Midbrain (tissue), 1 donor: ENCODE measurements around the gene CEP290.
A peak's percentile ranks its signal among the peaks of the same experiment; 100 is the strongest.

Experiments
- DNase-seq: peaks from one replicate; lab custom pipeline; 2025; lab: John Stamatoyannopoulos, UW

The CEP290 gene, protein sequence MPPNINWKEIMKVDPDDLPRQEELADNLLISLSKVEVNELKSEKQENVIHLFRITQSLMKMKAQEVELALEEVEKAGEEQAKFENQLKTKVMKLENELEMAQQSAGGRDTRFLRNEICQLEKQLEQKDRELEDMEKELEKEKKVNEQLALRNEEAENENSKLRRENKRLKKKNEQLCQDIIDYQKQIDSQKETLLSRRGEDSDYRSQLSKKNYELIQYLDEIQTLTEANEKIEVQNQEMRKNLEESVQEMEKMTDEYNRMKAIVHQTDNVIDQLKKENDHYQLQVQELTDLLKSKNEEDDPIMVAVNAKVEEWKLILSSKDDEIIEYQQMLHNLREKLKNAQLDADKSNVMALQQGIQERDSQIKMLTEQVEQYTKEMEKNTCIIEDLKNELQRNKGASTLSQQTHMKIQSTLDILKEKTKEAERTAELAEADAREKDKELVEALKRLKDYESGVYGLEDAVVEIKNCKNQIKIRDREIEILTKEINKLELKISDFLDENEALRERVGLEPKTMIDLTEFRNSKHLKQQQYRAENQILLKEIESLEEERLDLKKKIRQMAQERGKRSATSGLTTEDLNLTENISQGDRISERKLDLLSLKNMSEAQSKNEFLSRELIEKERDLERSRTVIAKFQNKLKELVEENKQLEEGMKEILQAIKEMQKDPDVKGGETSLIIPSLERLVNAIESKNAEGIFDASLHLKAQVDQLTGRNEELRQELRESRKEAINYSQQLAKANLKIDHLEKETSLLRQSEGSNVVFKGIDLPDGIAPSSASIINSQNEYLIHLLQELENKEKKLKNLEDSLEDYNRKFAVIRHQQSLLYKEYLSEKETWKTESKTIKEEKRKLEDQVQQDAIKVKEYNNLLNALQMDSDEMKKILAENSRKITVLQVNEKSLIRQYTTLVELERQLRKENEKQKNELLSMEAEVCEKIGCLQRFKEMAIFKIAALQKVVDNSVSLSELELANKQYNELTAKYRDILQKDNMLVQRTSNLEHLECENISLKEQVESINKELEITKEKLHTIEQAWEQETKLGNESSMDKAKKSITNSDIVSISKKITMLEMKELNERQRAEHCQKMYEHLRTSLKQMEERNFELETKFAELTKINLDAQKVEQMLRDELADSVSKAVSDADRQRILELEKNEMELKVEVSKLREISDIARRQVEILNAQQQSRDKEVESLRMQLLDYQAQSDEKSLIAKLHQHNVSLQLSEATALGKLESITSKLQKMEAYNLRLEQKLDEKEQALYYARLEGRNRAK (N-terminal part only)

DNA sequence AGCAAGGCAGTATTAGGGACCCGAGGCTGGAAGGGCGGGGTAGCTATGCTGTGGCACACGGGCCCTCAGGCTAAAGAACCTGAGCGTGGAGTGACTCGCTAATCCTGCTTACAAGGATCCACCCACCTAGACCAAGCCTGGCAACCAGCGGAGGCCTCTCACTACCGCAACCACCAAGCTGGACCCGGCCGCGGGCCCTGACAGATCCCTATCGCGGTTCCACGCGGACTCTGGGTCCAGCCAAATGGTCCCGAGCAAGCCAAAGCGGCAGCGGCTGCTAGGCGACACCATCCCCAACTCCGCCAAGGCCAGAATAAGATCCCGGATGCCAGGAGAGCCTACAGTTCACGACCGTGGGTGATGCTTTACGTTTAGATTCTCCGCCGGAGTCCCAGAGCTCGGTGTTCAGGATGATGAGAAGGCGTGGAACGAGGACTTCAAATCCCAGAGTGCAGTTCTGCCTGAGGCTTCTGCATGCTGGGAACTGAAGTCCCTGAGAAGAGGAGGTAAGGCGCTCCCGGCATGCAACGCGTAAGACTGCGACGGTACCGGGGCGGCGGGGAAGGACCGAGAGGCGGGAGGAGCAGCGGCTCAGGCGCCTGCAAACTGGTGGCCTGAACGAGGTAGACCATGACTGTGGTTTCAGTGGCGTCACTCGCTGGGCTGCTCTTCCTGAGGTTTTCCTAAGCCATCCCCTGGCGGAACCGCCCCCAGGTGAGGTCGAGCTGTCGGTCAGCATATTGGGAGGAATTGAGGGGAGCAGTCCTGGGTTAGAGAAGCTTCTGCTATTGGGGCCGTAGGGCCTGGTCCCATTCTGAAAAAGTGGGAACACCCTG lies at the start of gene CEP290, which contains the start of gene TMTC3:
CEP290 (minus strand) TSS at position 315 of the 836 bp plus-strand sequence. CDS start 781 bp downstream, outside the sequence.
TMTC3 (plus strand) TSS at position 534 of the 836 bp plus-strand sequence. CDS start 6,009 bp downstream, outside the sequence.
- DNase-seq: peak; percentile 99

DNA sequence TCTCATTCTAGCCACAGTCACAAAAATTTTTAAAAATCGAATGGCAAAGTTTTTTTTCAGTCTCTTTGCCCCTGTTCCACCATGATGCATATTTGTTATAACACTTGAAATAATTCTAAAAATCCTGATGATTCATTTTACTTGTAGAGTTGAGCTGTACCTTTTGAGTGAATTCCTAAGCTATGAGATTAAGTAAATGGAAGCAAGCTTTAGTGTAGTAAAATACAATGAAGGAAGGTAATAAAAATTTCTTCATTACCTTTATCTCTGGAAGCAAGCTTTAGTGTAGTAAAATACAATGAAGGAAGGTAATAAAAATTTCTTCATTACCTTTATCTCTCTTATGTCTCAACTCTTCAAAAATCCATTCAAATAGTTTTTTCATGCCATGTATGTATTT lies 46.3 kb upstream of the CEP290 start:
- no peak for DNase-seq

DNA sequence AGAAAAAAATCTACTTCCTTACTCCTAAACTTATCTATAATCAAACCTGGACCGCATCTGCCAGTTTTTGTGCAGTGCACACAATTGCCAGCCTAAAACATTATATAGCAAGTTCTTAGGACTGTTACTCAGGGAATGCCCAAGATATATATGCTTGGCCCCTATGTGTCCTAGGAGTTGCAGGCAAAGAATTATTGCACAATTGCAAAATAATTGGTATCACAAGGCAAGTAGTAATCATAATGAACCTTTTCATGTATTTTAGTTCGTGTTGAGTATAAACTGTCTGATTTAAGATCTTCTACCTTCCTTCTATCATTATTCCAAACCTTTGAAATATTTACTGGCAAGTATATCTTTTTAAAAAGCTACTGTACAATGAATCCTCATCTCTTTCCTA lies 45.7 kb upstream of the CEP290 start:
- DNase-seq: no peak

DNA sequence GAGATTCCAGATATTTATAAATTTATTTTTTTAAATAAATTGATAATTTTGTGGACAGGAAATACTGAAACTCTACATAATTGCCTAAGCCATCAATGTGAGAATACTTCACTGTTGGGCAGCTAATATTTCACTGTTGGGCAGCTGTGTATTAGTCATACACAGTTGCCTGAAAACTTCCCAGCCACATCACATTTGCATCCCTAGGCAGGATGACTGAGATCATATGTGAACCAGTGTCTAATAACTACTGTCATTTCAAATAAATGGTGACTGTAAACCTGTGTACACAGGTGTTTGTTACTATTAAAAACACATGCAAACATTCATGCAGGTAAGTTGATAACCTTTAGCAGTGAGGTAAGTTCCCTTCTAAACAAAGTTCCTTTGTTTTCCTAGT lies 44.1 kb upstream of the CEP290 start:
- DNase-seq: no peak

DNA sequence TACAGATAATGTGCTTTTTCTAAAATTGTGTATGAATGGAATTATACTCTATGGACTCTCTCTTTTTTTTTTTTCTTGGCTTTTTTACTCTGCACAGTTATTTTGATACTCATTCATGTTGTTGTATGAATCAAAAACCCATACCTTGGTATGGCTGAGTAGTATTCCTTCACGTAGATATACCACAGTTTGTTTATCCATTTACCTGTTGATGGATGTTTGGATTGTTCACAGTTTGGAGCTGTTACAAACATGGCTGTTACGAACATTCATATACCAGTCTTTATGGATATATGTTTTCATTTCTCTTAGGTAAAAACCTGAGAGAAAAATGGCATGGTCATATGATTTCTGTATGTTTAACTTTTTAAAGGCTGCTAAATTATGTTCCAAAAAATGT lies 43.4 kb upstream of the CEP290 start:
- no peak for DNase-seq

DNA sequence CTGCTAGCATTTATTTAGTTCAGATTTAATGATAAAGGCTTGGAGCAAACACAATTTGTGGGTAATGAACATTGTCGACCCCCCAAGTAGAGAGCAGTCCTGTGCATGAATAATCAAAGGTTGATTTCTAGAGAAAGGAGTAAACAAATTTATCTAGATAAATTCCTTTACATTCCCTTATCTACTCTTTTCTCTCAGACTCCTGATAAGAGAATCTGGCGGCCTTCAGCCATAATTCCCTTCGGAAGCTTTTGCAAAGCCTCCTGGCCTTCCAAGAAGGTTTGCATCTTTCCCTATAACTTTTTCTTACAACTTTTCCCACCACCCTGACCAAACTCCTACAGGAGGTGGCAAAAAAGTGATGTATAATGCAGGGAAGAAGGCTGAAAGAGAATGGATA lies 42.3 kb upstream of the CEP290 start:
- DNase-seq: no peak

DNA sequence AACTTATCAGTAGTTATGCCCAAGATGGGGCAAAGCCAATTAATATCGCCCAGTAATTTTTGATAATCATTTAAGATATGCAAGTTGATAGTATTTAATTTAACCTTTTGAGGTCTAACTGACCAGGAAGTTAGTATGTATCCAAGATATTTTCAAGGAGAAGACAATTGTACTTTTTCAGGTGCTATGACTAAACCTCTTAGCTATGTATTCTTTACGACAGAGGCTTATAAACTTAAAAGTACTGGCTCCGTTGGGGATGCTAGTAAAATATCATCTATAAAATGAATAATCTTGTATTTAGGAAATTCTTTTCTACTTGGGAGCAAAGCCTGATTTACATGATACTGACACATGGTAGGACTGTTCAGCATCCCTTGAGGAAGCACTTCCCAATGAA lies 40.5 kb upstream of the CEP290 start:
- no peak for DNase-seq

DNA sequence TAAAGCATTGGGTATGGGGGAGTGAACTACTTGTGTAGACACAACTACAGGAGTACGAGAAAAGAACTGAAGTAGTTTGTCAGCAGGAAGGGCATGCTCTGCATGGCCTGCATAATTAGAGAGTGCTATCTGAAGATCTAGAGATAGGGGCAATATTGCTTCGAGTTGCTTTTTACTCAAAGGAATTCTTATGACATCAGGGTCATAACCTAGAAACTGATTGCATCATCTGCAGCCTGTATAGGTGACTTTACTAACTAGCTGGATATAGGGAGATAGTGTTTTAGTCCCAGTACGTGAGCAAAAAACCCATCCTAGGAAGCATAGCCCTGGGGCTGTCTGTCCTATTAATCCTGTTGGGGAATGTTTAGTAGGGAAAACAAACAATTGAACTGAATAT lies 40.0 kb upstream of the CEP290 start:
- no peak for DNase-seq

DNA sequence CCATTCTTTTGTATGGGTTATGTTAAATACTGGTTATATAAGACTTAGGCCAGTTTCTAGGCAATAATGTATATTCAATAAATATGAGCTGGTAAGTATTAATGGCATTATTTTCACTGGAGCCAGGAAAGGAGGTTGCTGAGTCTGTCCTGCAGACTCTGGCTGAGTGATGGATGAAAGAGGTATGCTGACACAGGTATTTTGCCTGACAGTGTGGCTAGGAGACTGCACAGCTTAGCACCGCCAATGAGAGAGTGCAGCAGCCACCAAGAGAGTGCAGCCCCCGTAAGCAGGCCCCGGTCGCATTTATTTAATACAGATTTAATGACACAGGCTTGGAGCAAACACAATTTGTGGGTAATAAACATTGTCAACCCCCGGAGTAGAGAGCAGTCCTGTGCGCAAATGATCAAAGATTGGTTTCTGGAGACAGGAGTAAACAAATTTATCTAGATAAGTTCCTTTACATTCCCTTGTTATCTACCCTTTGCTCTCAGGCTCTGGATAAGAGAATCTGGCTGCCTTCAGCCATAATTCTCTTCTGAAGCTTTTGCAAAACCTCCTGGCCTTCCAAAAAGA lies 37.6 kb upstream of the CEP290 start:
- DNase-seq: no peak

DNA sequence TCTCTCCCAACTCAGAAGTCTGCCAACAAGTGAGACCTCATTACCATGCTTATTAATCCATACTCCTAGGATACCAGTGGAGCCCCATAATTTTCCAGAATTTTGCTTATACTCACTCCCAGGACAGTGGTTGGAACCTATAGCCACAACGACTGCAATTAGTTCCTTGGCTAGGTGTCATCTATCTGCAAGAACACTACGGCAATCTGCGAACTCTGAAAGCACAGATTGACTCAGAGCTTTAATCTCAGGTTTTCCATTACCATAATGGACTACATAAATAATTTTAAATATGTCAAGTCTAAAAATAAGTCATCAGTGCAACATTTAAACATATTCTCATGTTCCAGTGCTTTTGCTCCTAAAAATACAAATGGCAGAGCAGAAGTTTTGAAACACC lies 33.7 kb upstream of the CEP290 start:
- DNase-seq: no peak

DNA sequence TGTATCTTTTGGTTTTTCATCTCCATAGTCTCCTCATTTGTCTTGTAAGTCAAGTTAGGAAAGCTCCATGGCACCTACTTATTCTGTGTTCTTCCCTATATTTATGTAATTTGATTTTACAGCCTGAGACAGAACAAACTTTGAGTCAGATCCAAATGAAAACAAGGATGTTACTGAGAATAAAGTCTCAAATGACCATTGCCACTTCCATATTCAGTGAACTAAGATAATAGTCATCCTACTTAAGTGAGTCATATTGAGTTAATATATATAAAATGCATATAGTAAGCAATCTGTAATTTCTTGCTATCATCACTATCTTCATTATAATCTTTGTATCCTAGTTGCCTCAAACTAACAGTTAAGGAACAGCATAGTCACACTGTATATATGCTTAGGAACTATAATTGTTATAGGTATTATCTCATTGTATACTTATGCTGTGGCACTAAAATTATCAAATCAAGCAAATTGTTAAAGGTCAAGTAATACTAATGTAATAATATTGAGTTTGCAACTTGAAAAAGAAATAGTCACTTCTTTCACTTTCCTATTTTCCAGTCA lies 31.0 kb upstream of the CEP290 start:
- DNase-seq: no peak

DNA sequence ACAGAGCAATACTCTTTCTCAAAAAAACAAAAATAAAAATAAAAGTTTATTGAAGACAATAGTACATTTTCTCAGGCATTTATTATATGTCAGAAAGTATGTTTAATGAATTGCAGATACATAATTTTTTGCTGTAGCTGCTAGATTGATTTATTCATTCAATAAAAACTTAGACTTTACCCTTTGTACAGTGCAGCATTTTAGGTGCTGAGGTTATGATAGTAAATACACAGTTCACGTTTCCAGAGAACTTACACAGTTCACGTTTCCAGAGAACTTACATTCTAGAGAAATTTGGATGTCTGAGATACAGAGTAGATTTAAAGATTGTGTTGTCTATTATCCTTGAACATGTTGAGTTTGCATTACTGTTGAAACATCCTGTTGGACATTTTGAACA lies 25.5 kb upstream of the CEP290 start:
- no peak for DNase-seq

DNA sequence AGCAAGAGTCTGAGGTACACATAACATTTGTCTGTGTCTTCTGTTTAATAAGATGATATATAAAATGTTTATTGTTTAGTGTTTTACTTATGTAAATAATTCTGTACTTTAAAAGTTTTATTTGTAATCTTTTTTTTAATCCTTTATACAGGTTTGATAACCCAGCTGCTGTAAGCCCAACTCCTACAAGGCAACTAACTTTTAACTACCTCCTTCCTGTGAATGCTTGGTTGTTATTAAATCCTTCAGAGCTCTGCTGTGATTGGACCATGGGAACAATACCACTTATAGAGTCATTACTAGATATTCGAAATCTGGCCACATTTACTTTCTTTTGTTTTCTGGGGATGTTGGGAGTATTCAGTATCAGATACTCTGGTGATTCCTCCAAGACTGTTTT lies 24.3 kb upstream of the CEP290 start:
- no peak for DNase-seq

DNA sequence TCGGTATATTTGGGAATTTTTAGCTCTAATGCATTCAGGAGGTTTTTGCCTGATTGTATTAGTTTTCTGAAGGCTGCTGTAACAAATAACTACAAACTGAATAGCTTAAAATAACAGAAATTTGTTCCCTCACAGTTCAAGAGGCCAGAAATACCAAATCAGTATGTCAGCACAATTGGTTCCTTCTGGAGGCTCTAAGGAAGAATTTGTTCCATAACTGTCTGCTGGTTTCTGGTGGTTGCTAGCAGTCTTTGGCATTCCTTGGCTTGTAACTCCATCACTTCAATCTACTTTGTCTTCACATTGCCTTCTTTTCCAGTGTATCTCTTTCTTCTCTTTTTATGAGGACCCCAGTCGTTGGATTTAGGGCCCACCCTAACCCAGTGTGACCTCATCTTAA lies 21.5 kb upstream of the CEP290 start:
- DNase-seq: no peak

DNA sequence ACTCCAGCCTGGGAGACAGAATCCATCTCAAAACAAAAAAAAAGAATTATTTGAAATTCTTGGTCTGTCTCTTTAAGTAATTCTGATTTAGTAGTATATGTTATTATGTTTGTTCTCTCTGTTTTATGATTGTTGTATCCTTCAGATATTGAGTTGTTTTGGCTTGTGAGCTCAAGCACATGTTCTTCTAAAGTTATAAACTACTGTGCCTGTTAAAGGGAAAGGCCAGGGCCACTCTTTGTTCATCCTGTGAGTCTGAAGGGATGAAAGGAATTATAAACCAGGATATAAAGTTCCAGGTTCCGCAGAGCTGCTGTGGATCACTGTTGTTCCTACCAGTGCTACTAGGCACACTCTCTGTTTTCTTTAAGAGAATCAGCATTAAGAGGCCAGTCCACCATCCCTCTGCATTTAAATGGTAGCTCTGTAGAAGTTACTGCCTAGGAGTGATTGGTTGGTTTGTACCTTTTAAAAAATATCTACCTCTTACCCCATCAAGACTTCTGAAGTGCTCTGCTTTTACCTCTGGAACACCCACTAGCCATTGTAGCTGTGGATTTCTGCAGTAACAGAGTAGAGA lies 14.3 kb upstream of the CEP290 start:
- DNase-seq: no peak

DNA sequence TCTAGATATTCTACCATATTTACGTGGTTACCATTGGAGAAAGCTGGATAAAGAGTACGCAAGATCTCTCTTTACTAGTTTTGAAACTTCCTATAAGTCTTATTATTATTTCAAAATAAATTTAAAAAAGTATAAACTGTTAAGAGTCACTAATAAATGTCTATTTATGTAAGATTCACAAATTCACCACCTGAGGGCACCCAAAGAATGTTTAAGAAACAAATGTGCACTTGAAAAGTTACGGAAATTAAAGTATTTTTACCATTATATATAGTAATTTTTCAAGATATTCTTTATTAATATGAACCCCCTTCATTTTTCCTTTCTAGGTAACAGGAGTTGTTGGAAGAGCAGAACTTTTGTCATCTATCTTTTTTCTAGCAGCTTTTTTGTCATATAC lies 12.1 kb upstream of the CEP290 start:
- DNase-seq: no peak

DNA sequence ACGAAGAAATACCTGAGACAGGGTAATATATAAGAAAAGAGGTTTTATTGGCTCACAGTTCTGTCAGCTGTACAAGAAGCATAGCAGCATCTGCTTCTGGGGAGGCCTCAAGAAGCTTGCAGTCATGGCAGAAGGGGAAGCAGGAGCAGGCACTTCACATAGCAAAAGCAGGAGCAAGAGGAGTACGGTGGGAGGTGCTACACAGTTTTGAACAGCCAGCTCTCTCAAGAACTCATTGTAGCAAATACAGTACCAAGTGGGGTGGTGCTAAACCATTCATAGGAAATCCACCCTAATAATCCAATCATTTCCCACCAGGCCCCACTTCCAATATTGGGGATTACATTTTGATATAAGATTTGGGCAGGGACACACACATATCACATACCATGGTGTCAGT lies 8.2 kb upstream of the CEP290 start:
- DNase-seq: no peak

DNA sequence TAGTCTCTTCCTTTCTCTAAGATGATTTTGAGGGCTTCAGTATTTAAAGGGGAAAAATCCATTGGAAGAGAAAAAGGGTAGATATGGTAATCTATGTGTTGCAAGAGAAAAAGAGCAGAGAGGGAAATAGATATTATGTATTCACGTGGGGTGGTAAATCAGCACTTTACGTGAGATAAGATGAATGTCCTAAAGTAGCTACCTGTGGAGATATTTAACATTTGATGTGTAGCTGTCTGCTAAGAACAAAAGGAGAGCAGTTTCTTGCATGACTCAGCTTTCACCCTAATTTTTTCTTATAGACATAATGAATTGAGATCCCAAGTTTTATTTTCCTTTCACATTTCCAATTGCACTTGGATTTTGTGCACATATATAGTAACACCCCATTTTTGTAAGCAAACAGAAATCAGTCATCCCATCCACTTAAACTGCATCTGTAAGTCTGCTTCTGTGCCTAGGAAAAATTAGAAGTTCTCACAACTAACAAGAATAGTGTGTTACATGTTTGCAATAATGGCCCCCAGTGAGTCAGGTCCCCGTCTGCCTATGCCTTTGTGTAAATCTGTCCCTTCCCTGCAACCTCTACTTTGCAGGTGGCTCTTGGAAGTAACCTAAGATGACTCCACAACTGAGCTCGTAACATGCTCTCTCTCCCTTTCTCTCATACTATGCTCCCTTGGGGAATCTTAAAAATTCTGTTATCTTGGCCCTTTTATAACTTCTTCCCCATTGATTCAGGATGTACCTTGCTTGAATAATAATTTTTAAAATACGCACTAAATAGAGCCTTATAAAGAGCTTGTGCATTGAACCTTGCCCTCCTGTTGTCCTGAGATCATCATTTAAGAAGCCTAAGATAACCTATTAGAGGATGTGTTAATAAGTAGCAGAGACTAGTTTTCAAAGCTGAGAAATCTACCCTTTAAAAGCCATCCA lies 3.9 kb upstream of the CEP290 start:
- no peak for DNase-seq
